Vagina (tissue), 2 donors: ENCODE results near the gene RAB27A. TPM values are rescaled to one million over a fixed set of nuclear protein-coding genes. Genes with fewer than 3 reads are reported as not detected.

ENCODE experiments used
- DNase-seq, 2 donors: peaks; one replicate each; pipeline ENCODE4 v3.0.0-alpha.2; 2017; ENCODE audit errors: extremely low spot score in 2 of 2
- H3K27ac ChIP-seq: fragments of 200-600 bp; sonication (generic); one replicate; pipeline ENCODE4 v1.5.1; 2019
- H3K27me3 ChIP-seq: fragments of 200-600 bp; sonication (generic); one replicate; pipeline ENCODE4 v1.5.1; 2019
- H3K36me3 ChIP-seq, 2 donors: fragments of 200-600 bp; sonication (generic); one replicate each; pipeline ENCODE4 v1.5.1; 2017 to 2019
- H3K4me1 ChIP-seq: fragments of 200-600 bp; sonication (generic); one replicate; pipeline ENCODE4 v1.5.1; 2019
- H3K4me3 ChIP-seq, 2 donors: fragments of 200-600 bp; sonication (generic); 1 replicate in 1 of 2; 2 replicates in 1 of 2; pipeline ENCODE4 v1.5.1; 2016 to 2019
- H3K9me3 ChIP-seq: fragments of 200-600 bp; sonication (generic); one replicate; pipeline ENCODE4 v1.5.1; 2019
- CTCF ChIP-seq, 3 experiments: fragments of 450-650 bp in 2 of 3; fragments of 200-600 bp in 1 of 3; sonication (generic) in 1 of 3; IDR thresholded peaks; one replicate each; pipeline ENCODE4 v1.5.1; 2017 to 2019; ENCODE audit warnings: antibody characterized with exemption in 3 of 3, mild to moderate bottlenecking in 2 of 3, moderate library complexity in 2 of 3
- POLR2A ChIP-seq, 2 donors: fragments of 450-650 bp; IDR thresholded peaks; one replicate each; pipeline ENCODE4 v1.6.1; 2017; ENCODE audit warnings: antibody characterized with exemption in 2 of 2, mild to moderate bottlenecking in 2 of 2, moderate library complexity in 2 of 2
- POLR2AphosphoS5 ChIP-seq, 2 donors: sonication (generic); formaldehyde crosslinking; IDR thresholded peaks; one replicate each; pipeline ENCODE4 v1.9.0; 2017; ENCODE audit warnings: antibody characterized with exemption in 2 of 2, mild to moderate bottlenecking in 2 of 2, low read depth in 1 of 2; ENCODE audit not compliant: insufficient read depth in 1 of 2
- intact Hi-C: fragments of 100-400 bp; cut with DNase I; formaldehyde crosslinking; loops from one replicate; pipeline ENCODE4 v1.15.1; 2023
- total RNA-seq: library from RNA; depleted of rRNA; stranded (reverse); fragments of >200 nt; gene quantifications from one replicate; pipeline ENCODE4 v1.2.3, GENCODE V29; 2016

The RAB27A gene
- total RNA-seq, 1 donor from 2014 or later = 29.5 TPM

GRCh38 chr15:55230953-55231352 lies 58.7 kb downstream of the RAB27A start:
- TF ChIP-seq POLR2A (IDR thresholded peaks at IDR 0.05) = no peak
- TF ChIP-seq CTCF (IDR thresholded peaks at IDR 0.05) = no peak
- no peak for TF ChIP-seq POLR2AphosphoS5 (IDR thresholded peaks at IDR 0.05; ENCODE audit: insufficient read depth in 1 of 2, low read depth in 1 of 2)
- DNase-seq = no peak
- intact Hi-C loops = no loop called here
- Histone ChIP-seq H3K27me3 (no peaks in the 10 kb centered on the region), H3K4me3 (no peak overlapping the region), H3K36me3 (peaks cover 0 to 5% of the 10 kb centered on the region in 2 donors), H3K9me3 (no peaks in the 10 kb centered on the region), H3K27ac (no peak overlapping the region), H3K4me1 (no peaks in the 10 kb centered on the region)

GRCh38 chr15:55230051-55230670 lies 59.5 kb downstream of the RAB27A start:
- intact Hi-C loops = no loop called here
- H3K4me3 ChIP-seq = no peak overlapping the region
- peaks cover 0 to 5% of the 10 kb centered on the region in 2 donors for H3K36me3 ChIP-seq
- no peak for DNase-seq
- no peaks in the 10 kb centered on the region for H3K9me3 ChIP-seq
- no peaks in the 10 kb centered on the region for H3K27me3 ChIP-seq
- no peak overlapping the region for H3K27ac ChIP-seq
- no peak for TF ChIP-seq POLR2AphosphoS5 (IDR thresholded peaks at IDR 0.05; ENCODE audit: insufficient read depth in 1 of 2, low read depth in 1 of 2)
- TF ChIP-seq POLR2A (IDR thresholded peaks at IDR 0.05) = no peak
- TF ChIP-seq CTCF (IDR thresholded peaks at IDR 0.05) = no peak
- H3K4me1 ChIP-seq = no peaks in the 10 kb centered on the region

- no peaks in the 10 kb centered on the region for H3K9me3 ChIP-seq
- no peak for DNase-seq
- no peak overlapping the region for H3K27ac ChIP-seq
- intact Hi-C loops = no loop called here
- no peak for TF ChIP-seq CTCF (IDR thresholded peaks at IDR 0.05)
- H3K36me3 ChIP-seq = peaks cover 0 to 6% of the 10 kb centered on the region in 2 donors
- H3K4me3 ChIP-seq = no peak overlapping the region
- peaks cover 9% of the 10 kb centered on the region for H3K4me1 ChIP-seq
- H3K27me3 ChIP-seq = no peaks in the 10 kb centered on the region
Observed at GRCh38 chr15:55226127-55226526, 63.5 kb downstream of the RAB27A start.

- peaks cover 0 to 6% of the 10 kb centered on the region in 2 donors for H3K36me3 ChIP-seq
- H3K4me1 ChIP-seq = peaks cover 9% of the 10 kb centered on the region
- no peak overlapping the region for H3K27ac ChIP-seq
- no peaks in the 10 kb centered on the region for H3K9me3 ChIP-seq
- no peak for TF ChIP-seq POLR2AphosphoS5 (IDR thresholded peaks at IDR 0.05; ENCODE audit: insufficient read depth in 1 of 2, low read depth in 1 of 2)
- no peak for TF ChIP-seq CTCF (IDR thresholded peaks at IDR 0.05)
- TF ChIP-seq POLR2A (IDR thresholded peaks at IDR 0.05) = no peak
- intact Hi-C loops = no loop called here
- no peaks in the 10 kb centered on the region for H3K27me3 ChIP-seq
- no peak for DNase-seq
- H3K4me3 ChIP-seq = no peak overlapping the region
Observed at GRCh38 chr15:55224892-55225291, 64.7 kb downstream of the RAB27A start.

GRCh38 chr15:55222588-55222987 lies 67.0 kb downstream of the RAB27A start:
- intact Hi-C loops = no loop called here
- no peak overlapping the region for H3K4me3 ChIP-seq
- TF ChIP-seq CTCF (IDR thresholded peaks at IDR 0.05) (no peak), POLR2AphosphoS5 (IDR thresholded peaks at IDR 0.05; ENCODE audit: insufficient read depth in 1 of 2, low read depth in 1 of 2) (no peak), POLR2A (IDR thresholded peaks at IDR 0.05) (no peak)

More at GRCh38 chr15:55222588-55222987, 67.0 kb downstream of the RAB27A start:
- Histone ChIP-seq H3K36me3 (peaks cover 0 to 6% of the 10 kb centered on the region in 2 donors), H3K9me3 (no peaks in the 10 kb centered on the region), H3K4me1 (peaks cover 9% of the 10 kb centered on the region), H3K27ac (no peak overlapping the region), H3K27me3 (no peaks in the 10 kb centered on the region)
- no peak for DNase-seq
